Gastroesophageal sphincter (tissue), 4 donors: Measurements from ENCODE around the gene TPGS1. TPM values are rescaled to one million over a fixed set of nuclear protein-coding genes. Genes with fewer than 3 reads are reported as not detected.

Source experiments
- ATAC-seq: fragments of 150-250 bp; one replicate; pipeline ENCODE4 v1.9.1; 2016; ENCODE audit warnings: mild to moderate bottlenecking, moderate library complexity
- H3K27ac ChIP-seq, 4 donors: fragments of 200-600 bp; sonication (generic) in 3 of 4; 1 replicate in 3 of 4; 2 replicates in 1 of 4; pipeline ENCODE4 v1.5.1; 2016 to 2019
- H3K27me3 ChIP-seq: fragments of 200-600 bp; sonication (generic); one replicate; pipeline ENCODE4 v1.5.1; 2019
- H3K36me3 ChIP-seq, 2 donors: fragments of 200-600 bp; sonication (generic); one replicate each; pipeline ENCODE4 v1.5.1; 2019; ENCODE audit warnings: control low read depth in 1 of 2
- H3K4me1 ChIP-seq, 3 donors: fragments of 200-600 bp; sonication (generic); 1 replicate in 2 of 3; 2 replicates in 1 of 3; pipeline ENCODE4 v1.5.1; 2016 to 2019; ENCODE audit warnings: control low read depth in 2 of 3
- H3K4me3 ChIP-seq, 2 donors: fragments of 200-600 bp; sonication (generic); one replicate each; pipeline ENCODE4 v1.5.1; 2019; ENCODE audit warnings: mild to moderate bottlenecking in 1 of 2, moderate library complexity in 1 of 2
- H3K9me3 ChIP-seq, 3 donors: fragments of 200-600 bp; sonication (generic); one replicate each; pipeline ENCODE4 v1.5.1; 2017 to 2019; ENCODE audit warnings: control low read depth in 2 of 3
- CTCF ChIP-seq, 4 experiments: fragments of 200-600 bp in 2 of 4; fragments of 450-650 bp in 2 of 4; sonication (generic) in 1 of 4; IDR thresholded peaks; one replicate each; pipeline ENCODE4 v1.5.1; 2017 to 2019; ENCODE audit warnings: antibody characterized with exemption in 4 of 4, mild to moderate bottlenecking in 2 of 4, moderate library complexity in 2 of 4
- EP300 ChIP-seq: sonication (generic); formaldehyde crosslinking; IDR thresholded peaks from one replicate; pipeline ENCODE4 v1.6.1; 2017; ENCODE audit warnings: antibody characterized with exemption, mild to moderate bottlenecking
- POLR2A ChIP-seq, 2 donors: fragments of 450-650 bp; IDR thresholded peaks; one replicate each; pipeline ENCODE4 v1.6.1; 2017; ENCODE audit warnings: antibody characterized with exemption in 2 of 2, mild to moderate bottlenecking in 2 of 2, moderate library complexity in 1 of 2
- POLR2AphosphoS5 ChIP-seq: sonication (generic); formaldehyde crosslinking; IDR thresholded peaks from one replicate; pipeline ENCODE4 v1.6.1; 2017; ENCODE audit warnings: antibody characterized with exemption
- WGBS, 2 donors: methylation state at CpG; one replicate each; pipeline ENCODE4 v1.1.5; 2018; ENCODE audit warnings: low coverage in 1 of 2; 5-methylcytosine and 5-hydroxymethylcytosine counted together
- total RNA-seq, 4 donors: library from RNA; depleted of rRNA; stranded (reverse); fragments of >200 nt; gene quantifications; one replicate each; pipeline ENCODE4 v1.1.0, GENCODE V29; 2016

Gene TPGS1
- total RNA-seq, 4 donors from 2014 or later: 50.3 to 83.9 (median 69.7) TPM

- no peak for ATAC-seq
- H3K9me3 ChIP-seq: no peaks in the 10 kb centered on the region
- no peak for TF ChIP-seq EP300
- no peak for TF ChIP-seq POLR2AphosphoS5
- no peak for TF ChIP-seq CTCF (IDR thresholded peaks at IDR 0.05)
- TF ChIP-seq POLR2A (IDR thresholded peaks at IDR 0.05): no peak
- no peak overlapping the region for H3K27ac ChIP-seq
- H3K4me3 ChIP-seq: no peak overlapping the region
- 61 to 80% methylated on average over 3 of the region's 23 CpGs for WGBS, 2 donors
- H3K27me3 ChIP-seq: peaks cover 7% of the 10 kb centered on the region
- H3K4me1 ChIP-seq: no peaks in the 10 kb centered on the region
- no peaks in the 10 kb centered on the region for H3K36me3 ChIP-seq
Measured at GRCh38 chr19:472005-472858, 35.1 kb upstream of the TPGS1 start.

- TF ChIP-seq POLR2A (IDR thresholded peaks at IDR 0.05) (no peak), POLR2AphosphoS5 (no peak), CTCF (IDR thresholded peaks at IDR 0.05) (no peak), EP300 (no peak)
- peak; percentile 28 for ATAC-seq
- 58% methylated on average over 5 of the region's 57 CpGs; no CpG with 5 or more reads in 1 of the 2 donors for WGBS, 2 donors
- Histone ChIP-seq H3K4me3 (no peak overlapping the region), H3K9me3 (no peaks in the 10 kb centered on the region), H3K4me1 (no peaks in the 10 kb centered on the region), H3K36me3 (no peaks in the 10 kb centered on the region), H3K27ac (no peak overlapping the region), H3K27me3 (peaks cover 21% of the 10 kb centered on the region)
Measured at GRCh38 chr19:474126-475078, 32.9 kb upstream of the TPGS1 start.

- WGBS, 2 donors: 84% methylated on average over 11 to 13 of the region's 13 CpGs
- Histone ChIP-seq H3K9me3 (no peaks in the 10 kb centered on the region), H3K4me1 (peaks cover 0 to 6% (median 0%) of the 10 kb centered on the region in 3 donors), H3K27me3 (peaks cover 21% of the 10 kb centered on the region), H3K27ac (no peak overlapping the region), H3K4me3 (no peak overlapping the region), H3K36me3 (no peaks in the 10 kb centered on the region)
- no peak for ATAC-seq
- TF ChIP-seq POLR2A (IDR thresholded peaks at IDR 0.05): no peak
- no peak for TF ChIP-seq EP300
- TF ChIP-seq CTCF (IDR thresholded peaks at IDR 0.05): no peak
- TF ChIP-seq POLR2AphosphoS5: no peak
Measured at GRCh38 chr19:475360-475759, 31.9 kb upstream of the TPGS1 start.

- Histone ChIP-seq H3K27ac (no peak overlapping the region), H3K27me3 (peaks cover 22% of the 10 kb centered on the region), H3K4me1 (peaks cover 0 to 6% (median 0%) of the 10 kb centered on the region in 3 donors), H3K4me3 (no peak overlapping the region), H3K36me3 (no peaks in the 10 kb centered on the region), H3K9me3 (no peaks in the 10 kb centered on the region)
- TF ChIP-seq CTCF (IDR thresholded peaks at IDR 0.05) (no peak), POLR2AphosphoS5 (no peak), POLR2A (IDR thresholded peaks at IDR 0.05) (no peak)
- ATAC-seq: no peak
- WGBS, 2 donors: 61 to 73% methylated on average over 6 to 20 of the region's 26 CpGs
Measured at GRCh38 chr19:478236-478903, 28.9 kb upstream of the TPGS1 start.
